ENCODE results near the gene ZNF653.
"Not testable (repeated sequence)": the region's sequence is repeated elsewhere in the genome, so short reads cannot be mapped to it uniquely, and the experiment has no call there.

ZNF653 gene

DNA sequence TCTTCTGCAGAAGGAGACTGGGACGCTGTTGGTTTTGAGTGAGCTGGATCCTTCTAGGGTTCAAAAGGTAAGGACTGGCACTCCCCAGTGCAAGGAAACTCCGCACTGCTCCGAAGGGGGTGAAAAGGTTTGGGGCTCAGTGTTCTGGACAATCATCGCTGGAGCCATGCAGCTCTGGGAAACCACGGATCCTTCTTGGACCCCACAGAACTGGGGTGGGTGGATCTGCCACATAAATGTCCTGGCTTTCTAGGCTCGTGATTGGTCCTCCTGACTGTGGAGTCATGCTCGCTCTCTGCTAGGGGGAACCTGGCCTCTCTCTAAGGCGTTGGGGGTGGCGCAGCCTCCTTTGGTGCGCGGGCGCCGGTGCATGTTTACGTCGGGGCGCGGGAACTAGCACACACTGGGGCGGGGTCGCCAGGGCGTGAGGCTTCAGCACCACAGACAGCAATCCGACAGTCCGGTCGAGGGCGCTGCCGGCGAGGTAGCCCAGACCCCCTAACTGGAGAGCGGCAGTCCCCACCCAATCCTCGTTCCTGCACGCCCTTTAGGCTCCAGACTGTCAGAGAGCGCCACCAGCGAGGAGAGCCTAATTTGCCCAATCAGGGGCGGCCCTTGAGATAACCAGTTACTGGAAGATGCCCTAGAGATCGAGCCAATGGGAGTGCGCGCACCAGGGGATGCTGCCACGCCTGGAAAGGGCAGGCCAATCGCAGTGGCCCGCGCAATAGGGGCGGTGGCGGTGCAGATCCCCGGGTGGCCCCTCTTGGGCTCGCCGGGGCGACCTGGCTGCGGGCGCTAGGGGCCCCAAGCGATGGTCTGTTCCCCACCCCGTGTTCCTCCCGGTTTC is 23.9 kb downstream of the ZNF653 start:
- peak; percentile 33 for DNase-seq (ENCODE audit: low read depth)

DNA sequence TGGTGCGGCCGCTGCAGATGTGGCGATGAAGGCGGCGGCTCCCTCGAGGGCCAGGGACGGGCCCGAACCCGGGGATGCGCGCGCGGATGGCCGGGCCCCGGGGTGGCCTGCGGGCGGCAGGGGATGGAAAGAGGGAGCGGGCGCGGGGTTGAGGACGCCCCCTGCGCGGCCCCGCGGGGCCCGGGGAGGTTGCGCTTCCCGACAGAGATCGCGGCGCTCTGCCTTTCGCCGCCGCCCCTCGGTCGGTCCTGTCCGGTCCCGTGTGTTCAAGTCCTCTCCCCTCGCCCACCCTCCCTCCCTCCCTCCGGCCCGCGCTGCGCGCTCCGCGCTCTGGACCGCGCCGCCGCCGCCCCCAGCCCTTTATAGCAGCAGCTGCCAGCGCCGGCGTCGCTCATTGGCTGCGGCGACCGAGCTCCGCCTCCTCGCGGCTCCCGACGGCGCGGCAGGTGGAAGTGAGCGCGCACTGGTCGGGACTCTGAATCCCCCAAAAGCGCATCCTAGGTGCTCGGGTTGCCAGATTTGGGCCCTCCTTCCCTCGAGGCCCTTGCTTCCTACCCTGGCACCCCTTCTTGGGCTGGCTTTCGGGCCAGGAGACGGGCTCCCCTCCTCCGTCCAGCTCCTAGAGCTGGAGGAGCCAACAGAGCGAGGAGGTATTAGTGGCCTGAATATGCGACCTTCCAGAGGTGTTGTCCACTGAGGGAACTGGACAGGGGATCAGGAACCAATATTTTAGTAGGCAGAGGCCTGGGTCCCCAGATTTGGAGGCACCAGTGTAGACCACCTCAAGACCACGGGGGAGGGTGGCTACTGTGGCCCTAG is 24.7 kb downstream of the ZNF653 start, which contains the start of gene ELAVL3:
Gene ELAVL3, minus strand, starts transcription at position 332 of the 819 bp plus-strand sequence. CDS start 438 bp downstream, outside the sequence.
- no peak for DNase-seq (ENCODE audit: low read depth)

DNA sequence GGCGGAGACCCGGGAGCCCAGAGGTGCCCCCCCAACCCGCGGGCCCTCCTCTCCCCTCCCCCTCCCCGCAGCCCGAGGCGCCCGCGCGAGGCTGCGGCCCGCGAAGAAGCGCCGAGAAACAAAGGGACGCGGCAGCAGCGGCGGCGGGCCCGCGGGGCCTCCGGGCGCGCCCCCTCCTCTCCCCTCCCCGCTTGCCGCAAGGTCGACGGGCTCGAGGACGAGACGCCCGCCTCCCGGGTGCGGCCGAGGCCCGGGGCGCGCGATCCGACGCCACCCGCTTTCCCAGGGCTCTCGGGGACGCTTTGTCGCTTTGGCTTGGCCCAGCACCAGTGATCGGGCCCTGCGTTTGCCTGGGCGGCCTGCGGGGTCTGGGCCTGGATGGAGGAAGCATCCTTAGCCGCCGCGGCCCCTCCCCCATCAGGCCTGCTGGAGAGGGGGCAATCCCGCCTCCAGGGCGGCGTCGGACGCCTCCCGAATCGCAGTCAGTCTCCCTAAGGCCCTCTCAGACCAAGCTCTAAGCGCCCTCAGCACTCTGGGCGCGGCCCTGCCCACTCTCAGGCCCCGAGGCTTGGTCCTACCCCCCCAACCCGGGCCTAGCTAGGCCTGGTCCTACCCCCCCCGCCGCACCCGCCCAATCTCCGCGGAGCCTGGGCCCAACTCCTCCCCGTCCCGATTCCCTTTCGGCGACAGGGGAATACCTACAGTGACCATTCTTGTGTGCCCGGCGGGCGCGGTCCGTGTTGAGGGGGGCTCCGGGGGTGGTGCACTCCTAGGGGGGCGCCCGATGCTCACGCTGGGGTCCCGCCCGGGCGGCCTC is 25.5 kb downstream of the ZNF653 start:
- no peak for DNase-seq (ENCODE audit: low read depth)

DNA sequence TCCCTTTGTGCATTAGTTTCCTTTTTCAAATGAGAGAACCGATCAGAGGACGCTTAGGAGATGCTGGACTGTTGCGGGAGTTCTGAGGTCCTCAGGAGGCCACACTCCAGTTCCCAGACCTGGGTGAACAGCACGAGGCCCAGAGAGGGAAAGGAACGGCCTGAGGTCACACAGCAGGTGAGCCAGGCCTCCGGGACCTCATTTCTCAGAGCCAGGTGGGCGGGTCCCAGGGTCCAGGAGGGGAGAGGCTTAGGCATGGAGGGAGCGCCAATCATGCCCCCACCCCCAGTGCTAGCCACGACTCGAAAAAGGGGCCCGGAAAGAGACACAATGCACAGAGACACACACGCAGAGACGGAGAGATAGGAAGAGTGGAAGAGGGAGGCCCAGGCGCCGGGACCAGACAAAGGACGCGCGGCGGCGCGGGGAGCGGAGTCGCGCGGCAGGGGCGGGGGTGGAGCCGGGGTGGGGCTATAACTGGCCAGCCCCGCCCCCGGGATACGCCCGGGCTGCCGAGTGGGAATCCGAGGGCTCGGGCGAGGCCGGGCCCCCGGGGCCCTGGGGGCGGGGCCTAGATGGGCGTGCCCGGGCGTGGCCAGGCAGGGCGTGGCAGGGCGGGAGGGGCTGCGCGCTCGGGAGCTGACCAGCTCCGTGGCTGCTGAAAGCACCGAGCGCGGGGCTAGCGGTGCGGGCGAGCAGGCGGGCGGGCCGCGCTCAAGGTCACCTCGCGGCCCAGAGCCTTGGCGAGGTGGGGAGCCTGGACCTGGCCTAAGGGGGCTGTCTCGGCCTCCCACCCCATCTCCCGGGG is 26.3 kb downstream of the ZNF653 start:
- no peak for DNase-seq (ENCODE audit: low read depth)

DNA sequence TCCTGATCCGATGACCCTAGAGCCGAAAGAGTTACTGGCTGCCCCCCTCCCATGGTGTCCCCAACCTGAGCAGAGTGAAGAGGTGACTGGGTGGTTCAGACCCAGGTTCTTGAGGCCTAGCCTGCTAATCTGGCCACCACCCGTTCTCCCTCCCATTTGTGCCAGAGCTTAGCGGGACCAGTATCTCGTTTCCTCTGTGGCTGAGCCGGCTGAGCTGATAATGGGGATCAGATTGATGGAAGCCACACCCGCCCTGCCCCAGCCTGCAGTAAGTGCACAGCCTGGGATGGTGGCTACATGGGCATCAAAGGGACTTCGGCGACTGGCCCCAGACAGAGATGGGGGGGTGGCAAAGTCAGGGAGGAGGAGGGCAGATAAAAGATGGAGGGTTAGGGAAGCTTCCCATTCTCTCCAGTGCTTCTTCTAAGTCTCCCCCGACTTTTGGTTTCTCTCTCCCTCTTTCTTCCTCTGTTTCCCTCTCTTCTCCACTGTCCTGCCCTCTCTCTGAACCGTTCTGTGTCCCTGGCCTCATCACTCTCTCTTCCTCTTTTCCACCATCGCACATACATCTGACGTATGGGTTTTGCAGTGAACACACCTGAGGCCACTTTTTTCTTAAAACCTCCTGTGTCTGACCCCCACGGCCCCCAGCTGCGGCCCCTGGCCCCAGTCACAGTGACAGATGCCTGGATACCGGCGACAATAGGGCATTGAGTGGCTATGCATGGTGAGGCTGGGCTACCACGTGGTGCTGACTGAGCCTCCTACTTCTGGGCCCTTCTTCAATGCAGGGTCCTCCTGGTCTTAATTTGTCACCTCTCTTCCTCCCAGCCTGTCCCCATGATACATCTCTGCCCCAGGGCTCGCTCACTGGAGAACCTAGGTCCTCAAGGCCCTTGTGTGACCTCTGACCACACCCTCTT is 27.2 kb downstream of the ZNF653 start:
- no peak for DNase-seq (ENCODE audit: low read depth)

DNA sequence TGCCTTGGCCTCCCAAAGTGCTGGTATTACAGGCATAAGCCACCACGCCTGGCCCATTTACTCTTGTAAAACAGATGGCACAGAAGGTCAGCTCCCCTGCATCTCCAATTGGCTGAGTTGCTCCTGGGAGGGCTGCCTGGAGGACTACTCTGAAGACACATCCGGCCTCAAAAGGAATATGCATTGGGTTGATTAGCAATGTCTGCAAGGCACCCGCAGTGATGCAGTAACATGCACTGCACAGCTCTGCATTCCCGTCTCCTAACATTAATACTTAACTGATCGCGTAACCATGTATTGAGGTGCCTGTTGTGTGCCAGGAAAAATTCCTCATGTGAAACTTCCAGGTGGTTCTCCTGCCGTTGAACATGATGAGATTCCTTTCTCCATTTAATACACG is 29.8 kb downstream of the ZNF653 start:
- DNase-seq (ENCODE audit: low read depth): no peak

DNA sequence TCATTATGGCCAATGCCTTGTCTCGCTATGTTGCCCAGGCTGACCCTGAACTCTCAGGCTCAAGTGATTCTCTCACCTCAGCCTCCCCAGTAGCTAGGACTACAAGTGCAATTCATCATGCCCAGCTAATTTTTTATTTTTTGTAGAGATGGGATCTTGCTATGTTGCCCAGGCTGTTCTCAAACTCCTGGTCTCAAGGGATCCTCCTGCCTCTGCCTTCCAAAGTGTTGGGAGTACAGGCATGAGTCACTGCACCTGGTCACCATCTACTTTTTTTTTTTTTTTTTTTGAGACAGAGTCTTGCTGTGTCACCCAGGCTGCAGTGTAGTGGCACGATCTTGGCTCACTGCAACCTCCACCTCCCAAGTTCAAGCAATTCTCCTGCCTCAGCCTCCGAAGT is 30.3 kb downstream of the ZNF653 start:
- not testable (repeated sequence) for DNase-seq (ENCODE audit: low read depth)

DNA sequence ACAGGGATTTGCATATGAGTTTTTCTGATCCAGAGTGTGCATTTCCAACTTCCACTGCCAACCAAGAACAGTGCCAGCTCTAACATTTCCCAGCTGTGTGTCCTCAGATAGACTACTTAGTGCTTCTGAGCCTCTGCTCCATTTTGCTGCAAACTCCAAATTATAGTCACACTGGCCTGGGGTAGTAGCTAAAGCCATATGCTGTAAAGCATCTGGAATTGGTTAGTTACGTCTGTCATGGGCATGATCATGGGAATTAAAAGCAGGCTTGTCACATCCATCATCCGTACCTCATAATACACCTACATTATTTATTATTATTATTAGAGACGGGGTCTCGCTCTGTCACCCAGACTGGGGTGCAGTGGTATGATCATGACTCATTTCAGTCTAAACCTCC is 31.9 kb downstream of the ZNF653 start:
- DNase-seq (ENCODE audit: low read depth): no peak

DNA sequence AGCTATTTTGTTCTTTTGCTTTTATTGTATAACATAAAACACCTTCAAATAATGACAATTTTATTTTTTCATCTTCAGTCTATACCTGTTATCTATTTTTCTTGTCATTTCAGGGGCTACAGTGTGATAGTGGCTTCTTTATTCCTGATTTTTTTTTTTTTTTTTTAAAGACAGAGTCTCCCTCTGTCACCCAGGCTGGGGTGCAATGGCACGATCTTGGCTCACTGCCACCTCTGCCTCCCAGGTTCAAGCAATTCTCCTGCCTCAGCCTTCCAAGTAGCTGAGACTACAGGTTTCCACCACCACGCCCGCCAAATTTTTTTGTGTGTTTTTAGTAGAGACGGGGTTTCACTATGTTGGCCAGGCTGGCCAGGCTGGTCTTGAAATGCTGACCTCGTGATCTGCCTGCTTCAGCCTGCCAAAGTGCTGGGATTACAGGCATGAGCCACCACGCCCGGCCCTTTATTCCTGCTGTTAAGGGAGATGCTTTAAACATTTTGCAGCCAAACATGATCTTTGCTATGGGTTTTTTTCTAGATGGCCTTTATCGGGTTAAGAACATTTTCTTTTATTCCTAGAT is 37.3 kb downstream of the ZNF653 start:
- not testable (repeated sequence) for DNase-seq (ENCODE audit: low read depth)

DNA sequence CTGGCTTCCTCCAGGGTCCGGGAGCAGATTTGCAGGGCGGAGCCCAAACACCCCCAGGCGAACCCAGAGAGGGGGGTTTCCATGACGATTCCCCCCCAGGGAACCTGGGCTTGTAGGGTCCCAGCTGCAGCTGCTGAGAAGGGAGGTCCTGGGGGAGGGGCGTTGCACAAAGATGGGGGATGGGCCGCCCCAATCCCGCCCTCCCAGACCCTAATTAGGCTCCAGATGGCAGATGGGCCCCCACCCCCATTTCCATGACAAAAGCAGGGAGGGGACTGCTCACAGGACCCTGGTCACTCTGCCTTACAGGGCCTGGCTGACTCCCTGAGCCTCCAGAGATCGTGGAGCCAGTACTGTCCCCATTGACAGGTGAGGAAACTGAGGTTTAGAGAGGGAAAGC is 40.0 kb downstream of the ZNF653 start:
- DNase-seq (ENCODE audit: low read depth): no peak

DNA sequence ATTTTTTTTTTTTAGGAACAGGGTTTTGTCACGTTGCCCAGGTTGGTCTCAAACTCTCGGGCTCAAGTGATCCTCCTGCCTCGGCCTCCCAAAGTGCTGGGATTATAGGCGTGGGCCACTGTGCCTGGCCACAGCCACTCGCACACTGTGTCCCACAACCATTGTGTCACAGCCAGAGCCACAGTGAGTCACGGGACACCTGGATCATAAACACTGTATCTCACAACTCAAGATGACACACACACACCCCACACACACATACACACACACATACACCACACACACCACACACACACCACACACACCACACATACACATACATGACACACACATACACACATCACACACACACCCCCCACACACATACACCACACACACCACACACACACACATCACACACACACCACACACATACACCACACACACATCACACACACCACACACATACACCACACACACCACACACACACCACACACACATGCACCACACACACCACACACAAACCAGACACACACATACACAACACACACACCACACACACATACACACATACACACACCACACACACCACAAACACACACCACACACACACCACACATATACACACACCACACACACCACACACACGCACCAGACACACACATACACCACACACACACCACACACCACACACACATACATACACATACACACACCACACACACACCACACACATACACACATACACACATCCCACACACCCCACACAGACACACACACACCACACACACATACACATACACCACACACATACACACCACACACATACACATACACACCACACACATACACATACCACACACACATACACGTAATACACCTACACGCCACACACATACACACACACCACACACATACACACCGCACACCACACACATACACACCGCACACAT is 41.0 kb downstream of the ZNF653 start:
- no peak for DNase-seq (ENCODE audit: low read depth)

DNA sequence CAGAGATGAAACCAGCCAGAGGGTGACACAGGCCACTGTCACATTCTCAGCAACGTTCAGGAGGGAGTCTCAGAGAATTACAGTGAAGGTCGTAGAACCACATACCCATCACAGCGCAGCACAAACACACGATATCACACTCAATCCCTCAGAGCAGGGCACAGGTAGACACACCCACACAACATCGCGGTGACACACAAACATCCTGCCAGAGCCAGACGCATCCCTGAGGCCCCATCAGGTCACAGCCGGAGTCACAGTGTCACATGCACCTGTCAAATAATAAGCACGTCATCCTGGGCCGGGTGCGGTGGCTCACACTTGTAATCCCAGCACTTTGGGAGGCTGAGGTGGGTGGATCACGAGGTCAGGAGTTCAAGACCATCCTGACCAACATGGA is 42.2 kb downstream of the ZNF653 start:
- DNase-seq (ENCODE audit: low read depth): no peak

DNA sequence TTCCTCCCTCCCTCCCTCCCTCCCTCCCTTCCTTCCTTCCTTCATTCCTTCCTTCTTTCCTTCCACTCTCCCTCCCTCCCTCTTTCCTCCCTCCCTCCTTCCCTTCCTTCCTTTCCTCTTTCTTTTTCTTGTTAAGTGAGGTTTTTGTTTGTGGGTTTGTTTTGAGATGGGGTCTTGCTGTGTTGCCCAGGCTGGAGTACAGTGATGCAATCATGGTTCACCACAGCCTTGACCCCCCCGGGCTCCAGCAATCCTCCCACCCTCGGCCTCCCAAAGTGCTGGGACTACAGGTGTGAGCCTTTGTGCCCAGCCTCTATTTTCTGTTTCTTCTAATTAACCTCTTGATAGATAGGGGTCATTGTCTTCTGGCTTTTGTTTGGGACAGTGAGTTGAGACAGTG is 44.2 kb downstream of the ZNF653 start:
- DNase-seq (ENCODE audit: low read depth): no peak

DNA sequence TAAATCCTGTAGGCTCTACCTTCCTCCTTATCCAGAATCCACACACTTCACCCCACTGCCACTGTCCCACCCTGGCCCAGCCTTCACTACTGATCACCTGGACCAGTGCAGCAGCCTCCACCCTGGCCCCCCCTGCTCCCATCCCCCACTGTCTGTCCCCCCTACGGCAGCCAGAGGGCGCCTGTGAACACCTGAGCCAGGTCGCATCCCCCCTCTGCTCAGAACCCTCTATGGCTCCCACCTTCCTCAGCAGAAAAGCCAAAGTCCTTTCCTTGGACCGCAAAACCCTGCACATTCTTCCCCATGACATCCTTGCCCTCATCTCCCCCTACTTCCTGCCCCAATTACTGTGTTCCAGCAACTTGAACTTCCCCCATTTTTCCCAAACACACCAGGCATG is 45.4 kb downstream of the ZNF653 start:
- DNase-seq (ENCODE audit: low read depth): no peak

DNA sequence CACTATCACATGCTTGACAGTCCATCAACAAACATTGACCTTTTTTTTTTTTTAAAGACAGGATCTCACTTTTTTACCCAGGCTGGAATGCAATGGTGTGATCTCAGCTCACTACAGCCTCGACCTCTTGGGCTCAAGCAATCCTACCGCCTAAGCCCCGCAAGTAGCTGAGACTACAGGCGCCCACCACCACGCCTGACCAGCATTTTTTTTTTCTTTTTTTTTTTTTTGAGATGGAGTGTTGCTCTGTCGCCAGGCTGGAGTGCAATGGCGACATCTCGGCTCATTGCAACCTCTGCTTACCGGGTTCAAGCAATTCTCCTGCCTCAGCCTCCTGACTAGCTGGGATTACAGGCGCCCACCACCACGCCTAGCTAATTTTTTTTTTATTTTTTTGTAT is 46.7 kb downstream of the ZNF653 start:
- DNase-seq (ENCODE audit: low read depth): not testable (repeated sequence)

DNA sequence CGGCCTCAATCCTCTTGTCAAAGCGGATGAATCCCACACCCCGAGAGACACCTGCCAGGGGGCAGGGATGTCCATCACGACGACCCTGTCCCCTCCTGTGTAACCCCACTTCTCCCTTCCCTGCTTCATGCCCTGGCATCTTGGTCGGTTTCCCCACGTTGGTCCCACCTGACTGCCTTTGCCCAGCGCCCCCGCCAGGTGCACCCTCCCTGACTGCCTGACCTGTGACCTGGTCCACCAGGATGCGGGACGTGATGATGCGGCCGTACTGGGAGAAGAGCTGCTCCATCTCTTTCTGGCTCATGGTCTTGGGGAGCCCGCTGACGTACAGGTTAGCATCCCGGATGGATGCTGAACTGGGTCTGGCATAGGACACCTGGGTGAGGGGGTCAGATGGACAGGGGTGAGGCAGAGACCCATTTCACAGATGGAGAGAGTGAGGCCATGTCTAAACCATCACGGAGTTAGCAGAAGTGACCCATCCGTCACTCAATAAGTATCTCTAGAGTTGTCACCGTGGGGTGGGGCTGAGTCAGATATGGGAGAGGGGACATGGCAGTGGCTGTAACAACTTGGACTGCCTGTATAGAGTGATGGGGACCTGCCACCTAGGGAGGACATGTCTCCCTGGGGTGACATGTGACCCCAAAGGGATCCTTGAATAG is 47.3 kb downstream of the ZNF653 start:
- no peak for DNase-seq (ENCODE audit: low read depth)

DNA sequence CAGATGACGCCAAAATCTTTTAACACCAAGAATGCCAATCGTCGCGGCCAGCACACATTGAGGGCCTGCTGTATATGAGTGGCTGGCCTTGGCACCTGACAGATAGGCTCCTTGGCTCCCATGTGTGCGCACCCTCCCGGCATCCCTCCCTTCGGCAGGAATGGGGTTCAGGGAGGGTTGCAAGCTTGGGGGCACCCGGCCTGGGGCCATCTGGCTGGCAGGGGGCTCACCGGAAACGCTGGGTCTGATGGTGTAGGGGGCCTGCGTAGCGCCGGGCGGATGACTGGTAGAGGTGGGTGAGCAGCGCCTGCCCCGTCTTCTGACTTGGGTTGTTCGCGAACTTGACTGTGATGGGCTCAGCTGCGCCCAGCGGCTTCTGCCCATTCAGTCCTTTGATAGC is 47.8 kb downstream of the ZNF653 start:
- no peak for DNase-seq (ENCODE audit: low read depth)

DNA sequence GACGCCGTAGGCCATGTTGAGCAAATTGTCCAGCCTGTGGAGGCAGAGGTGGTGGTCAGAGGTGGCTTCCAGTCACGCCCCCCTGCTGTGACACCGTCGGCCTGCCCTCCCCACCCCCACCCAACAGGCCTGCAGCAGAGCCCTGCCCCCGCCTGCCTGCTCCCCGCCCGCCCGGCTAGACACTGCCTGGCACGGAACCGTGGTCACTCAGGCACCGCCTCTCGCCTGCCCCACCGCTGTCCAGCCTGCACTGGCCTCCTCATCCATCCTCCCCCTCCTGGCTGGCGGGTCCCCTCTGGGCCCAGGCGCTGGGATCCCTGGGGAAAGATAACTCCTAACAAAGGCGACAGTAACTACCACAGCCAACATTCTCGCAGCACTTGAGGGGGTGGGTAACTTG is 48.5 kb downstream of the ZNF653 start:
- no peak for DNase-seq (ENCODE audit: low read depth)
